HG02759 (cell line): Measurements from ENCODE around the gene MYF5.

Experiments
- ATAC-seq: cut with Tn5 transposase; IDR thresholded peaks from one replicate; pipeline ENCODE4 v1.9.1; 2021; ENCODE audit warnings: mild to moderate bottlenecking, moderate library complexity; ENCODE audit not compliant: unreplicated experiment

Gene MYF5

GRCh38 chr12:80756875-80757274 lies 40.2 kb downstream of the MYF5 start:
- peak; percentile 86 for ATAC-seq

DNA sequence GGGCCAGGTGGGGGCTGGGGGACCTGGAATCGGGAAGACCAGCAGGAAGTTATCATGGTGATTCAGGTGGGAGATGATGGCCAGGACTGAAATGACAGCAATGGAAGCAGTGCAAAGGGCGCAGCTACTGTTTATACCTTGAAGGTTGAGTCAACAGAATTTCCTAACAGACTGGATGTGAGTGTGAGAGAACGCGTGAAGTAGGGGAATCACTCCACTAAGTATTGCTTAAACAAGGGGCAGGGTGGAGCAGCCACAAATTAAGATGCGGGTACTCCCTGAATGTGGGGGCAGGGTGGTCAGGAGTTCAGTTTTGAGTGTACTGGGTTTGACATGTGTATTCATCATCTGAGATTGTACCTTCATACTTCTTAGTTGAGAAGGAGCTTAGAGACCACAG lies 45.1 kb downstream of the MYF5 start:
- no peak for ATAC-seq

DNA sequence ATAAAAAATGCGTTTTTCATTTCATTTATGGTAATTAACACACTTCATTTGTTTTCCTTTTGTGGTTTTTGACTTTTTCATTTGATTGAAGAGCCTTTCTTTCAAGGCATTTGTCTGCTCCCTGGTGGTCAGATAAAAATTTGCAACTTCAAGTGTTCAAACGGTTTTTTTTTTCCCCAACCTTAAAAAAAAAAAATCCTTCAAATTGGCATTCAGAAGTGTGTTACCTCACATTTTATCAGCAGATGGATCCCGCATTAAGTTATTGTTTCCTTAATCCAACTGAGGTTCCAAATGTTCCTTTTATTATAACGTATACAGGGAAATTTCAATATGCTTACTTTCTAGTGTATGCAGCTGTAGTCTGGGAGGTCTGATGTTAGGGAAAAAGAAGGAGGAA lies 47.2 kb downstream of the MYF5 start:
- peak; percentile 23 for ATAC-seq

DNA sequence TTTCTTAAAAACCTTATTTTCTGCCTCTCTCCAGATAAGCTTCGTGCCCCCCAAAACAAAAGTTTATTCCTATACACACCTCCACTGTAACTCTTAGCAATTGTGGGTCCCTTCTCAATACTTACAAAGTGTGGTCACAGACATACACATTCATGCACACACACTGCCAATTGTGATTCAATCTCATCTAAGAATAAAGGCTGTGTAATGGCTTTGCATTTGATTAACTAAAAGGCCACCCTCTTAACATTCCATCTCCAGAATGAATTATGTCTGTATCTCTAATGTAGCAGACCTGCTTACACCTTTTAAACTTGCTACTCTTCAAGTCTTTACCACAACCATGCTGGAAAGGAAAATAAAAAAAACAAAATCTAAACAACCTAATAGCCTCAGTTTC lies 49.5 kb downstream of the MYF5 start:
- peak; percentile 1 for ATAC-seq

DNA sequence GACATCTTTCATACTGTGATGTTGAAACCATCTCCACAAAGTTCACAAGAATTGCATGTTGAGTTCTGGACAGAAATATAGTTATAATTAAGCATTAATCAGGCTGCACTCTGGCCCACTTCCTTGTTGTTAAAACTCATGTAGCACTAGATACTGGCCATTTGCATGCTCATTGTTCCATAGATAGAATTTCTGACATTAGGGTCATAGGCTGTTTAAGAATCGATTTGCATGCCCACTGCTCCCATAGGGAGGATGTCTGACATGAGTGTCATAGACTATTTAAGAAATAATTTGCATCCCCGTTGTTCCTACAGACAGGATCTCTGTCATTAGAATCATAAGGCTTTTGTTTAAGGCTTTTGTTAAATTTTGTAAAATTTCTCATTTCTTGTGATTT lies 50.2 kb downstream of the MYF5 start:
- peak; percentile 89 for ATAC-seq
